Lower lobe of right lung (tissue), 2 donors: ENCODE data around the gene NEAT1. TPM values are rescaled to one million over a fixed set of nuclear protein-coding genes. Genes with fewer than 3 reads are reported as not detected.

ENCODE experiments used
- ATAC-seq, 2 donors: fragments of 200-7000 bp; cut with Tn5 transposase; one replicate each; pipeline ENCODE4 v1.9.1; 2020 to 2022; ENCODE audit warnings: mild to moderate bottlenecking in 2 of 2, moderate library complexity in 2 of 2
- DNase-seq: peaks from one replicate; pipeline ENCODE4 v3.0.0-alpha.2; 2020
- H3K27ac ChIP-seq: fragments of 200-600 bp; one replicate; pipeline ENCODE4 v1.8.0; 2022
- H3K27me3 ChIP-seq: fragments of 200-600 bp; one replicate; pipeline ENCODE4 v1.8.0; 2022; ENCODE audit warnings: low read depth
- H3K36me3 ChIP-seq: fragments of 200-600 bp; one replicate; pipeline ENCODE4 v1.8.0; 2022; ENCODE audit warnings: mild to moderate bottlenecking
- H3K4me1 ChIP-seq: fragments of 200-600 bp; one replicate; pipeline ENCODE4 v1.8.0; 2022
- H3K4me3 ChIP-seq: fragments of 200-600 bp; one replicate; pipeline ENCODE4 v1.8.0; 2022; ENCODE audit warnings: mild to moderate bottlenecking
- H3K9me3 ChIP-seq: fragments of 200-600 bp; one replicate; pipeline ENCODE4 v1.8.0; 2022
- intact Hi-C: fragments of 100-400 bp; cut with DNase I; formaldehyde crosslinking; loops from one replicate; pipeline ENCODE4 v1.11.0; 2022
- total RNA-seq: library from RNA; stranded (reverse); fragmentation: NEBNext Ultra II Directional; extraction: Animal tissue kit (Norgen Biotek cat#: 25700); gene quantifications from one replicate; pipeline ENCODE4 v1.2.1, GENCODE V29; 2021
- TF ChIP-seq, protein P1 (sequence below): fragments of 200-600 bp; IDR thresholded peaks from one replicate; pipeline ENCODE4 v1.8.0; 2022; ENCODE audit warnings: antibody characterized with exemption, mild to moderate bottlenecking
- donor health status: DM: no; HTN: yes; CAD: no; lungs with severe emphysema.

The NEAT1 gene
- total RNA-seq, 1 donor from 2014 or later: 980 TPM

DNA sequence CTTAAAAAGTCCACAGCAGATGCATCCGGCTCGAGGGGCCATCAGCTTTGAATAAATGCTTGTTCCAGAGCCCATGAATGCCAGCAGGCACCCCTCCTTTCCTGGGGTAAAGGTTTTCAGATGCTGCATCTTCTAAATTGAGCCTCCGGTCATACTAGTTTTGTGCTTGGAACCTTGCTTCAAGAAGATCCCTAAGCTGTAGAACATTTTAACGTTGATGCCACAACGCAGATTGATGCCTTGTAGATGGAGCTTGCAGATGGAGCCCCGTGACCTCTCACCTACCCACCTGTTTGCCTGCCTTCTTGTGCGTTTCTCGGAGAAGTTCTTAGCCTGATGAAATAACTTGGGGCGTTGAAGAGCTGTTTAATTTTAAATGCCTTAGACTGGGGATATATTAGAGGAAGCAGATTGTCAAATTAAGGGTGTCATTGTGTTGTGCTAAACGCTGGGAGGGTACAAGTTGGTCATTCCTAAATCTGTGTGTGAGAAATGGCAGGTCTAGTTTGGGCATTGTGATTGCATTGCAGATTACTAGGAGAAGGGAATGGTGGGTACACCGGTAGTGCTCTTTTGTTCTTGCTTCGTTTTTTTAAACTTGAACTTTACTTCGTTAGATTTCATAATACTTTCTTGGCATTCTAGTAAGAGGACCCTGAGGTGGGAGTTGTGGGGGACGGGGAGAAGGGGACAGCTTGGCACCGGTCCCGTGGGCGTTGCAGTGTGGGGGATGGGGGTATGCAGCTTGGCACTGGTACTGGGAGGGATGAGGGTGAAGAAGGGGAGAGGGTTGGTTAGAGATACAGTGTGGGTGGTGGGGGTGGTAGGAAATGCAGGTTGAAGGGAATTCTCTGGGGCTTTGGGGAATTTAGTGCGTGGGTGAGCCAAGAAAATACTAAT, 1.9 kb downstream of the NEAT1 start:
- peak overlapping the region; percentile 91 for H3K4me3 ChIP-seq
- TF ChIP-seq, protein P1, sequence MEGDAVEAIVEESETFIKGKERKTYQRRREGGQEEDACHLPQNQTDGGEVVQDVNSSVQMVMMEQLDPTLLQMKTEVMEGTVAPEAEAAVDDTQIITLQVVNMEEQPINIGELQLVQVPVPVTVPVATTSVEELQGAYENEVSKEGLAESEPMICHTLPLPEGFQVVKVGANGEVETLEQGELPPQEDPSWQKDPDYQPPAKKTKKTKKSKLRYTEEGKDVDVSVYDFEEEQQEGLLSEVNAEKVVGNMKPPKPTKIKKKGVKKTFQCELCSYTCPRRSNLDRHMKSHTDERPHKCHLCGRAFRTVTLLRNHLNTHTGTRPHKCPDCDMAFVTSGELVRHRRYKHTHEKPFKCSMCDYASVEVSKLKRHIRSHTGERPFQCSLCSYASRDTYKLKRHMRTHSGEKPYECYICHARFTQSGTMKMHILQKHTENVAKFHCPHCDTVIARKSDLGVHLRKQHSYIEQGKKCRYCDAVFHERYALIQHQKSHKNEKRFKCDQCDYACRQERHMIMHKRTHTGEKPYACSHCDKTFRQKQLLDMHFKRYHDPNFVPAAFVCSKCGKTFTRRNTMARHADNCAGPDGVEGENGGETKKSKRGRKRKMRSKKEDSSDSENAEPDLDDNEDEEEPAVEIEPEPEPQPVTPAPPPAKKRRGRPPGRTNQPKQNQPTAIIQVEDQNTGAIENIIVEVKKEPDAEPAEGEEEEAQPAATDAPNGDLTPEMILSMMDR: no peak
- DNase-seq (peak; percentile 57), ATAC-seq (no peak)
- H3K9me3 ChIP-seq: no peaks in the 10 kb centered on the region
- peaks cover 34% of the 10 kb centered on the region for H3K36me3 ChIP-seq
- no peaks in the 10 kb centered on the region for H3K27me3 ChIP-seq
- intact Hi-C loops: loop anchor here (5.0 kb wide), 1 partner anchor 78 kb away; no protein-coding TSS in a partner anchor
- peaks cover 43% of the 10 kb centered on the region for H3K4me1 ChIP-seq
- peak overlapping the region; percentile 100 for H3K27ac ChIP-seq

DNA sequence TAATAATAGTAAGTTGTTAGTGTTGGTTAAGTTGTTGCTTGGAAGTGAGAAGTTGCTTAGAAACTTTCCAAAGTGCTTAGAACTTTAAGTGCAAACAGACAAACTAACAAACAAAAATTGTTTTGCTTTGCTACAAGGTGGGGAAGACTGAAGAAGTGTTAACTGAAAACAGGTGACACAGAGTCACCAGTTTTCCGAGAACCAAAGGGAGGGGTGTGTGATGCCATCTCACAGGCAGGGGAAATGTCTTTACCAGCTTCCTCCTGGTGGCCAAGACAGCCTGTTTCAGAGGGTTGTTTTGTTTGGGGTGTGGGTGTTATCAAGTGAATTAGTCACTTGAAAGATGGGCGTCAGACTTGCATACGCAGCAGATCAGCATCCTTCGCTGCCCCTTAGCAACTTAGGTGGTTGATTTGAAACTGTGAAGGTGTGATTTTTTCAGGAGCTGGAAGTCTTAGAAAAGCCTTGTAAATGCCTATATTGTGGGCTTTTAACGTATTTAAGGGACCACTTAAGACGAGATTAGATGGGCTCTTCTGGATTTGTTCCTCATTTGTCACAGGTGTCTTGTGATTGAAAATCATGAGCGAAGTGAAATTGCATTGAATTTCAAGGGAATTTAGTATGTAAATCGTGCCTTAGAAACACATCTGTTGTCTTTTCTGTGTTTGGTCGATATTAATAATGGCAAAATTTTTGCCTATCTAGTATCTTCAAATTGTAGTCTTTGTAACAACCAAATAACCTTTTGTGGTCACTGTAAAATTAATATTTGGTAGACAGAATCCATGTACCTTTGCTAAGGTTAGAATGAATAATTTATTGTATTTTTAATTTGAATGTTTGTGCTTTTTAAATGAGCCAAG, 2.7 kb downstream of the NEAT1 start:
- intact Hi-C loops: loop anchor here (5.0 kb wide), 1 partner anchor 77 kb away; no protein-coding TSS in a partner anchor
- peak; percentile 48 for DNase-seq
- Histone ChIP-seq H3K27ac (peak overlapping the region; percentile 100), H3K4me1 (peaks cover 45% of the 10 kb centered on the region), H3K4me3 (peak overlapping the region; percentile 91), H3K36me3 (peaks cover 34% of the 10 kb centered on the region), H3K9me3 (no peaks in the 10 kb centered on the region), H3K27me3 (no peaks in the 10 kb centered on the region)
- no peak for ATAC-seq
- TF ChIP-seq, protein P1: peak; percentile 16

DNA sequence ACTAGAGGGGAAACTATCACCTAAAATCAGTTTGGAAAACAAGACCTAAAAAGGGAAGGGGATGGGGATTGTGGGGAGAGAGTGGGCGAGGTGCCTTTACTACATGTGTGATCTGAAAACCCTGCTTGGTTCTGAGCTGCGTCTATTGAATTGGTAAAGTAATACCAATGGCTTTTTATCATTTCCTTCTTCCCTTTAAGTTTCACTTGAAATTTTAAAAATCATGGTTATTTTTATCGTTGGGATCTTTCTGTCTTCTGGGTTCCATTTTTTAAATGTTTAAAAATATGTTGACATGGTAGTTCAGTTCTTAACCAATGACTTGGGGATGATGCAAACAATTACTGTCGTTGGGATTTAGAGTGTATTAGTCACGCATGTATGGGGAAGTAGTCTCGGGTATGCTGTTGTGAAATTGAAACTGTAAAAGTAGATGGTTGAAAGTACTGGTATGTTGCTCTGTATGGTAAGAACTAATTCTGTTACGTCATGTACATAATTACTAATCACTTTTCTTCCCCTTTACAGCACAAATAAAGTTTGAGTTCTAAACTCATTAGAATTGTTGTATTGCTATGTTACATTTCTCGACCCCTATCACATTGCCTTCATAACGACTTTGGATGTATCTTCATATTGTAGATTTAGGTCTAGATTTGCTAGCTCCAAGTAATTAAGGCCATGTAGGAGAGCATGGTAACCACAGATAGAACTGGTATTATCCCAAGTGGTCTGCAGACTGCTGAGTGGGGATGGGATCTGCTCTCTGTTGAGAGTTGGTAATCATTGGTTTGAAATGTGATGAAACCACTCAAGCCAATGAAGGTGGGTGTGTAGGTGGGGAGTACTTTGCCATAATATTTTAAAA, 3.6 kb downstream of the NEAT1 start:
- peaks cover 40% of the 10 kb centered on the region for H3K36me3 ChIP-seq
- peak overlapping the region; percentile 91 for H3K4me3 ChIP-seq
- H3K27me3 ChIP-seq: no peaks in the 10 kb centered on the region
- no peaks in the 10 kb centered on the region for H3K9me3 ChIP-seq
- intact Hi-C loops: loop anchor here (5.0 kb wide), 1 partner anchor 76 kb away; no protein-coding TSS in a partner anchor
- H3K27ac ChIP-seq: peak overlapping the region; percentile 100
- peaks cover 47% of the 10 kb centered on the region for H3K4me1 ChIP-seq
- ATAC-seq (no peak), DNase-seq (no peak)
- TF ChIP-seq, protein P1: no peak

DNA sequence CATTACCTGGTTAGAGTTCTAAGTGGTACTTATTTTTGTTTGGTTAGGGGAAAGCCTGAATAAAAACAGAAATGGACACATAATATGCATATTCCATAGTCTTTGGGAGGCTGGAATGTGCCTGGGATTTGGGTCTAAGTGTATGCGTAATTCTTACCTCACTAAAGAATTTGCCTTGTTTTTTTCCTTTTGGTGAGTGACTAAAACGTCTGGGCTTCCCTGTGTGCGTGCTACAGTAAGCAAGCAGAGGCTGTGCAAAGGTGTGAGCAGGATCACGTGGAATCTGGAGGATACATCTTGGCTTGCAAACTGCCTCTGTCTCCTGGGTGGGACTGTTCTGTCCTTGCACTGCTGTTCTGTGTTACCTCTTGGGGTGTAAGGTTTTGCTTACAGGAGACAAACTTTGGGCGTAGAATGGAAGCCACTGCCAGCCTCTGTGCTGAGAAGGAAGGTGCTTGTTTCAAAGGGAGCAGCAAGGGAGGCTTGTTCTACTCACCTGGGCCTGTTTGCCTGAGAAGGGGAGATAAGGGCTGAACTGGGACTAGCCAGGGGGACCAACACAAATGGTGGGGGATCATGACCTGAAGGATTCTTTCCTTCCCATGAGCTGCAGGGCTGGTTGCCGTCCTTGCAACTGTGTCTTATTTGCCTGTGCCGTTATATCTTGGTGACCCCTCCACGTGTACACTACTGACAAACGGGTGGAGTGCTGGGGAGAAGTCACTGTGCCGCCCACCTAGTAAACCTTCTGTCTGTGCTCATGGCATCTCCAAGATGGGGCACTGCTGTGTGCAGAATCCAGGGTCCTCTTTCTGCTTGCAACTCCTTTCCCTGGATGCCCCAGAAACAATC, 4.5 kb downstream of the NEAT1 start:
- peak overlapping the region; percentile 91 for H3K4me3 ChIP-seq
- H3K36me3 ChIP-seq: peaks cover 47% of the 10 kb centered on the region
- TF ChIP-seq, protein P1: no peak
- intact Hi-C loops: loop anchor here (5.0 kb wide), 1 partner anchor 75 kb away; no protein-coding TSS in a partner anchor
- peak overlapping the region; percentile 100 for H3K27ac ChIP-seq
- no peaks in the 10 kb centered on the region for H3K9me3 ChIP-seq
- H3K4me1 ChIP-seq: peaks cover 52% of the 10 kb centered on the region
- ATAC-seq (peak in 1 of 2 donors; percentile 2), DNase-seq (peak; percentile 46)
- no peaks in the 10 kb centered on the region for H3K27me3 ChIP-seq
